HG03457 (cell line): ENCODE results near the gene HSPB1.
"Not testable (repeated sequence)": the region's sequence is repeated elsewhere in the genome, so short reads cannot be mapped to it uniquely, and the experiment has no call there.

Experiments used
- ATAC-seq: cut with Tn5 transposase; IDR thresholded peaks from one replicate; pipeline ENCODE4 v1.9.1; 2021; ENCODE audit warnings: moderate number of reproducible peaks; ENCODE audit not compliant: unreplicated experiment

HSPB1 gene

GRCh38 chr7:76303202-76304147 is 1.0 kb downstream of the HSPB1 start:
- no peak for ATAC-seq

- no peak for ATAC-seq
Observed at GRCh38 chr7:76304888-76305375, 2.5 kb downstream of the HSPB1 start.

GRCh38 chr7:76308874-76309273 is 6.4 kb downstream of the HSPB1 start:
- ATAC-seq: not testable (repeated sequence)

GRCh38 chr7:76309341-76310101 is 7.0 kb downstream of the HSPB1 start:
- not testable (repeated sequence) for ATAC-seq

DNA sequence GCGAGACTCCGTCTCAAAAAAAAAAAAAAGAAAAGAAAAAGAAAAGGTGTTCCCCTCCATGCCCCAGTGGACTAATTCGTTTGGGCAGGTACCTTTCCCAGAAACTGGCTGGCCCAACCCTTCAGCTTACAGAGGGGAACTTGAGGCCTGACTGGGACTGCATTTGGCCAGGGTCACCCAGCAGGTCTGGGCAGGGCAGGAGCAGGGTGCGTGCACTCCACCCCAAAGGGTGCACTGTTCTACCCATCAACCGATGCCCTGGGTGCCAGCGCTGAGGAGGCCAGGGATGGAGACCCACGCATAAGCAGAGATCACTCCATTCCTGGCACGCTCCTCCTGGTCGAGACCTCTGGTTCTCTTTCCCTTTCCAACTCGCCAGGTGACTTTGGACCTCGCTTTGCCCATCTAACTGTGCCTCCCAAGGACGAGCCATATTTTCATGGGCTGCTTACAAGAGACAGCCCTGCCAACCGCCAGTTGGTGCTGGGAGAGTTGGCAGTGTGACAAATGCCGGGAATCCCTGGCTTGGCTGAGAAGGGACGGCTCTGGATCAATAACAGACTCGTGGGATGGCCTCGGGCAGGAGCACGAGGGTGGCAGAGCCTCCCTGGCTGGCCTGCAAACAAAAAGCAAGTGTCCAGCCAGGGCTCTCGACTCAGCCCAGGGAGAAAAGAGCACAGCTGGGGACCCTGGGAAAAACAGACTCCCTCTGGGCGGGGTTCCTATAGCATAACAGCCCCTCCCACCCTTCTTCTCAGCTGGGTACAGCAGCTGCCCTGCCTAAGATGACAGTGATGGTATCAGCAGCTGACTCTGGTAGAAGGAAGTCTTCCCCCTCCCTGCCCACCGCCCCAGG is 7.9 kb downstream of the HSPB1 start:
- ATAC-seq: no peak

GRCh38 chr7:76311838-76312237 is 9.4 kb downstream of the HSPB1 start:
- ATAC-seq: not testable (repeated sequence)

GRCh38 chr7:76314042-76314721 is 11.7 kb downstream of the HSPB1 start:
- peak; percentile 50 for ATAC-seq

GRCh38 chr7:76314740-76315139 is 12.3 kb downstream of the HSPB1 start:
- not testable (repeated sequence) for ATAC-seq

DNA sequence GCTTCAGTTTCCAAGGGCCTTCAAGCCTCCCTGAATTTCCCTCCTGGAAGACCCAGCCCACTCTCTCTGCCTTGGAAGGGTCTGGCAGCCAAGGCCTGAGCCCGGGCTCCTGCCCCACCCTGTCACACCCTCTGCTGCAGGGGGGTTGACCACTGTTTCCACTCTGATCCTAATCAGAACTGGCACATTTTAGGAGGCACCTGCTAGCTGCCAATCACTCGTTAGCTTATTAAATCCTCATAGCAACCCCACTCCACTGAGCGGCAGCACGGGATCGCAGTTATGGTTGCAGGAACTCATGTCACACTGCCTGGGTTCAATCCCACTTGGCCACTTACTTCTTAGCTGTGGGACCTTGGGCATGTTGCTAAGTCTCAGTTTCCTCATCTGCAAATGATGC is 12.9 kb downstream of the HSPB1 start:
- ATAC-seq: no peak

DNA sequence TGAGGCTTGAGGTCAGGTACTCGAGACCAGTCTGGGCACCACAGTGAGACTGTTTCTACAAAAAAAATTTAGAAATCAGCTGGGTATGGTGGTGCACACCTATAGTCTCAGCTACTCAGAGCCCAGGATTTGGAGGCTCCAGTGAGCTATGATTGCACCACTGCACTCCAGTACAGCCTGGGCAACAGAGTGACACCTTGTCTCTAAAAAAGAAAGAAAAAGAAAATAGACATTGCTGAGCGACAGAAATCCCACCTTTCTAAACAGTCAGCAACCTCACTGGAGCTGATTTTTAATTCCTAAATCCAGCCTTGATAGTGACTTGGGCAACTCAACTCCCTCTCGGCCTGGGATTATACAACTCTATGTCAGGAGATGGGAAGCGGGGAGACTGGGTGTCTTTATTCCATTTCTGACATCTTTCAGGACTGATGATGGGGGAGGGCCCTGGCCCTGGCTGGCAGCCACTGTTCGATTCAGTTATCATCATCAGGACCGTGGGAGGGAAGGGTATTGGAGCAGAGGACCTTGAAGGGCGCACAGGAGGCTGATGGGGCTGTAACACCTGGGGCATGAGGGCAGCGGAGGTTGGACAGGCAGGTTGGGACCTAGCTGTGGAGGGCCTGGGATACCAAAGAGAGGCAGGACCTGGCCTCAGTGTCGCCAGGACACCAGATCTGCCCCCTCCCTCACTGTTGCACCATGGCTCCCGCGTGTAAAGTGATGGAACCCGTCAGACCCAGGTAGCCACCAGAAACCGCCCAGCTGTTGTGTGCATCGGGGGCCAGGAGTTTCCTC is 14.7 kb downstream of the HSPB1 start:
- ATAC-seq: no peak

- ATAC-seq: peak; percentile 88
Observed at GRCh38 chr7:76317782-76318487, 15.5 kb downstream of the HSPB1 start.

DNA sequence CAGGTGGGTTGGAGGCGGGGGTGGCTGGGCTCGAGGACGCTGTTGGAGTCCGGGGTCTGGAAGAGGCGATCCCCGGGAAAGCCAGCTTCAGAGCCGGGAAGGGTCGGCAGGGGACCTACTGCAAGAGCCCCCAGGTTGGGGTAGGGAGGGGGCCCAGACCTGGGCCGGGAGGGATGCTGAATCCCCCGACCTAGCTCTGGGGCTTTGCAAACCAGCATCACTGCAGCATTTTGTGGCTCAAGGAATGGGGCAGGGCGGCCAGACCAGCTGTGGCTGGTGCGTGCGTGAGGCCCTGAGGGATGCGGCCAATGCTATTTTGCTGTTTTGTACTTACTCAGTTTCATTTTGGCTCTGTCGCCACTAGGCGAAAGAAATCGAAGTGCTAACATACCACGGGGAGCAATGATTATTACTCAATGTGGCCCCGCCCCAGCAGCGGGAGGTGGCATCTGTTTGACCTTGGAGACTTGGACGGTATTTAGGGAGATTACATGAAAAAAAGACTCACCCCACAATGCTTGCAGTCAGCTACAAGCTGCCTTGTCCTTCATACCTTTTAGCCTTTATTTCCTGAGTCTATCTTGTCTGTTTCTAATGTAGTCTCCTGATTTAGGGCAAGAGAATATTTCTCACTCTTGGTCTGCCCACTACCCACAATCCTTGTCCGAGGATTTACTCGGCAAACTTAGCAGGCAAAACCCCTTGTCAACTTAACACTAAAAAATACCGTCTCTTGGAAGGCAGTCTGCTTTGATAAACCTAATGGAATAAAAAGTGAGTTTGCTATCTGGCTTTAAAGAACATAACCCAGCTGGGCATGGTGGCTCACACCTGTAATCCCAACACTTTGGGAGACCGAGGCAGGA is 16.2 kb downstream of the HSPB1 start:
- ATAC-seq: peak; percentile 30

- ATAC-seq: no peak
Observed at GRCh38 chr7:76325092-76325491, 22.6 kb downstream of the HSPB1 start.

- ATAC-seq: no peak
Observed at GRCh38 chr7:76325811-76326210, 23.3 kb downstream of the HSPB1 start.

GRCh38 chr7:76326646-76327233 is 24.3 kb downstream of the HSPB1 start:
- no peak for ATAC-seq

- no peak for ATAC-seq
Observed at GRCh38 chr7:76327610-76328009, 25.1 kb downstream of the HSPB1 start.

GRCh38 chr7:76328389-76328788 is 25.9 kb downstream of the HSPB1 start:
- ATAC-seq: no peak
